ENCODE results near the gene SNRPE. TPM values are rescaled to one million over a fixed set of nuclear protein-coding genes. Genes with fewer than 3 reads are reported as not detected.

SNRPE gene
- total and polyA plus RNA-seq, 2 of the 13 experiments (the other 11 are each of a cell fraction or from before 2014, with no cell fraction given) = 146 to 281 TPM

- no peaks in the 10 kb centered on the region for H3K79me2 ChIP-seq (ENCODE audit: insufficient read depth, low read length)
- ChIA-PET CTCF (ENCODE audit: low intra/inter-chr PET ratio, low total read pairs) (no interaction called here), POLR2A (no interaction called here)
- no peak overlapping the region for H3K9ac ChIP-seq (ENCODE audit: insufficient read depth, low read depth, low read length)
- intact Hi-C loops (cut with micrococcal nuclease; ENCODE audit: unreplicated experiment) = no loop called here
- H4K20me1 ChIP-seq (ENCODE audit: insufficient read depth, low read length) = no peaks in the 10 kb centered on the region
- H3K36me3 ChIP-seq (replicated peaks in 1 of 2; ENCODE audit: control insufficient read depth in 1 of 2, insufficient read depth in 2 of 2, low read length in 2 of 2) = no peaks in the 10 kb centered on the region
- no peak overlapping the region for H3K4me3 ChIP-seq (replicated peaks in 1 of 3; ENCODE audit: insufficient read depth in 1 of 3, low read depth in 2 of 3, low read length in 3 of 3)
- peaks cover 12% of the 10 kb centered on the region for H3K4me1 ChIP-seq (ENCODE audit: insufficient read depth, low read length)
- no peak overlapping the region for H2AFZ ChIP-seq (ENCODE audit: low read length)
- in situ Hi-C loops (cut with HindIII; ENCODE audit: extremely low pct_ligation_motif_present, low pct_unique_long_range_greater_than_20kb) = no loop called here
- no peaks in the 10 kb centered on the region for H3K9me3 ChIP-seq (ENCODE audit: low read length)
- BruUV-seq (replicated peaks) = no TSS peak
- ATAC-seq (no peak), DNase-seq (ENCODE audit: low spot score) (no peak), FAIRE-seq (no peak)
- H3K4me2 ChIP-seq (ENCODE audit: low read depth, low read length) = no peak overlapping the region
- no peak overlapping the region for H3K27ac ChIP-seq (ENCODE audit: extremely low read length, insufficient read depth, low read length)
- H3K27me3 ChIP-seq (ENCODE audit: control insufficient read depth in 1 of 2, insufficient read depth in 2 of 2, low read length in 2 of 2) = no peaks in the 10 kb centered on the region
- WGBS (ENCODE audit: low lambda C conversion rate) = 44% methylated on average over 2 of the region's 2 CpGs
- no peak for TF ChIP-seq POGZ (CRISPR knock-in tag; IDR thresholded peaks at IDR 0.05)
- no peak for TF ChIP-seq HES4 (CRISPR knock-in tag; IDR thresholded peaks at IDR 0.05; ENCODE audit: borderline replicate concordance)
- no peak for TF ChIP-seq IRF1 (CRISPR knock-in tag; IDR thresholded peaks at IDR 0.05; ENCODE audit: low read depth)
- no peak for TF ChIP-seq MLLT10 (CRISPR knock-in tag; IDR thresholded peaks at IDR 0.05)
- TF ChIP-seq ATF4 (CRISPR knock-in tag; IDR thresholded peaks at IDR 0.05) = no peak
- TF ChIP-seq, protein P1, sequence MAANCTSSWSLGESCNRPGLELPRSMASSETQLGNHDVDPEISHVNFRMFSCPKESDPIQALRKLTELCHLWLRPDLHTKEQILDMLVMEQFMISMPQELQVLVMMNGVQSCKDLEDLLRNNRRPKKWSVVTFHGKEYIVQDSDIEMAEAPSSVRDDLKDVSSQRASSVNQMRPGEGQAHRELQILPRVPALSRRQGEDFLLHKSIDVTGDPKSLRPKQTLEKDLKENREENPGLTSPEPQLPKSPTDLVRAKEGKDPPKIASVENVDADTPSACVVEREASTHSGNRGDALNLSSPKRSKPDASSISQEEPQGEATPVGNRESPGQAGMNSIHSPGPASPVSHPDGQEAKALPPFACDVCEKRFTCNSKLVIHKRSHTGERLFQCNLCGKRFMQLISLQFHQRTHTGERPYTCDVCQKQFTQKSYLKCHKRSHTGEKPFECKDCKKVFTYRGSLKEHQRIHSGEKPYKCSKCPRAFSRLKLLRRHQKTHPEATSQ (CRISPR knock-in tag; IDR thresholded peaks at IDR 0.05; ENCODE audit: borderline replicate concordance) = no peak
- no peak for TF ChIP-seq ZSCAN31 (CRISPR knock-in tag; IDR thresholded peaks at IDR 0.05; ENCODE audit: low read depth)
- no peak for TF ChIP-seq REPIN1 (CRISPR knock-in tag; IDR thresholded peaks at IDR 0.05; ENCODE audit: borderline replicate concordance, low read depth)
- TF ChIP-seq, protein P2, sequence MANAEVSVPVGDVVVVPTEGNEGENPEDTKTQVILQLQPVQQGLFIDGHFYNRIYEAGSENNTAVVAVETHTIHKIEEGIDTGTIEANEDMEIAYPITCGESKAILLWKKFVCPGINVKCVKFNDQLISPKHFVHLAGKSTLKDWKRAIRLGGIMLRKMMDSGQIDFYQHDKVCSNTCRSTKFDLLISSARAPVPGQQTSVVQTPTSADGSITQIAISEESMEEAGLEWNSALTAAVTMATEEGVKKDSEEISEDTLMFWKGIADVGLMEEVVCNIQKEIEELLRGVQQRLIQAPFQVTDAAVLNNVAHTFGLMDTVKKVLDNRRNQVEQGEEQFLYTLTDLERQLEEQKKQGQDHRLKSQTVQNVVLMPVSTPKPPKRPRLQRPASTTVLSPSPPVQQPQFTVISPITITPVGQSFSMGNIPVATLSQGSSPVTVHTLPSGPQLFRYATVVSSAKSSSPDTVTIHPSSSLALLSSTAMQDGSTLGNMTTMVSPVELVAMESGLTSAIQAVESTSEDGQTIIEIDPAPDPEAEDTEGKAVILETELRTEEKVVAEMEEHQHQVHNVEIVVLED (CRISPR knock-in tag; IDR thresholded peaks at IDR 0.05; ENCODE audit: borderline replicate concordance) = no peak
- no peak for TF ChIP-seq ZNF562 (CRISPR knock-in tag; IDR thresholded peaks at IDR 0.05; ENCODE audit: borderline replicate concordance)
- TF ChIP-seq BHLHE40 (IDR thresholded peaks at IDR 0.05; ENCODE audit: low read length) = no peak
- no peak for TF ChIP-seq PRMT3 (CRISPR knock-in tag; IDR thresholded peaks at IDR 0.05; ENCODE audit: borderline replicate concordance, low read depth)
- TF ChIP-seq KDM4B (CRISPR knock-in tag; IDR thresholded peaks at IDR 0.05) = no peak
Measured at GRCh38 chr1:203916756-203917155, 55.4 kb downstream of the SNRPE start.

Measured in HepG2 (cell line).